ENCODE data around the gene ZG16B.

DNA sequence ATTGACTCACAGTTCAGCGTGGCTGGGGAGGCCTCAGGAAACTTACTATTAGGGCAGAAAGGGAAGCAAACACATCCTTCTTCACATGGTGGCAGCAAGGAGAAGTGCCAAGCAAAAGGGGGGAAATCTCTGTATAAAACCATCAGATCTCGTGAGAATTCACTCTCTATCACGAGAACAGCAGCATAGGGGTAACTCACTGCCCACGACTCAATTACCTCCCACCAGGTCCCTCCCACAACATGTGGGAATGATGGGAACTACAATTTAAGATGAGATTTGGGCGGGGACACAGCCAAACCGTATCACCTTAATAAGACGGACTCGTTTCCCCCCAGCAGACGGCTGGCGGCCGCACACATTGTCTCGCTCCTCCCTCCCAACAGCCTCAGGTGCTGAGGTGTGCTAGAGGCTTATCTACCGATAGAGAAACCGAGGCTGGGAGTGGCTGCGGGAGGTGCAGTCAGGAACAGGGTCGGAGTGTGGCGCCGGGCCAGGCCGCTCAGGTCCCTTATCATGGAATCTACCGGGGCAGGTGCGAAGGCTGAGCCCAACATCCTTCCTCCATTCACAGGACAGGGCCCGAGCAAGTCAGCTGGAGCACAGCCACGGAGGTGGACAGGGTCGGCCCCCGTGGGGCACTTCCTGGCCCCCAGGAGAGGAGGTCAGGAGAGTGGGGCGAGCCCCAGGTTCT, 4.9 kb upstream of the ZG16B start:
- TF ChIP-seq RAD21 (IDR thresholded peaks at IDR 0.05; ENCODE audit: low read depth) (no peak), POLR2AphosphoS5 (IDR thresholded peaks at IDR 0.05; ENCODE audit: low read depth, low read length) (no peak), EZH2phosphoT487 (IDR thresholded peaks at IDR 0.05; ENCODE audit: borderline replicate concordance) (no peak), TCF7L2 (IDR thresholded peaks at IDR 0.05; ENCODE audit: borderline replicate concordance, extremely low read depth, insufficient read depth, insufficient read length) (no peak), SP1 (IDR thresholded peaks at IDR 0.05; ENCODE audit: low read depth) (no peak), POLR2A (IDR thresholded peaks at IDR 0.05; ENCODE audit: borderline replicate concordance, extremely low read depth, insufficient read depth, insufficient read length) (no peak), CEBPB (IDR thresholded peaks at IDR 0.05; ENCODE audit: low read depth) (no peak), JUND (IDR thresholded peaks at IDR 0.05) (no peak), SIN3A (IDR thresholded peaks at IDR 0.05; ENCODE audit: low read depth) (no peak), EZH2 (IDR thresholded peaks at IDR 0.05) (no peak), FOSL1 (IDR thresholded peaks at IDR 0.05; ENCODE audit: low read depth) (no peak)
- TF ChIP-seq, protein P1, sequence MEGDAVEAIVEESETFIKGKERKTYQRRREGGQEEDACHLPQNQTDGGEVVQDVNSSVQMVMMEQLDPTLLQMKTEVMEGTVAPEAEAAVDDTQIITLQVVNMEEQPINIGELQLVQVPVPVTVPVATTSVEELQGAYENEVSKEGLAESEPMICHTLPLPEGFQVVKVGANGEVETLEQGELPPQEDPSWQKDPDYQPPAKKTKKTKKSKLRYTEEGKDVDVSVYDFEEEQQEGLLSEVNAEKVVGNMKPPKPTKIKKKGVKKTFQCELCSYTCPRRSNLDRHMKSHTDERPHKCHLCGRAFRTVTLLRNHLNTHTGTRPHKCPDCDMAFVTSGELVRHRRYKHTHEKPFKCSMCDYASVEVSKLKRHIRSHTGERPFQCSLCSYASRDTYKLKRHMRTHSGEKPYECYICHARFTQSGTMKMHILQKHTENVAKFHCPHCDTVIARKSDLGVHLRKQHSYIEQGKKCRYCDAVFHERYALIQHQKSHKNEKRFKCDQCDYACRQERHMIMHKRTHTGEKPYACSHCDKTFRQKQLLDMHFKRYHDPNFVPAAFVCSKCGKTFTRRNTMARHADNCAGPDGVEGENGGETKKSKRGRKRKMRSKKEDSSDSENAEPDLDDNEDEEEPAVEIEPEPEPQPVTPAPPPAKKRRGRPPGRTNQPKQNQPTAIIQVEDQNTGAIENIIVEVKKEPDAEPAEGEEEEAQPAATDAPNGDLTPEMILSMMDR (IDR thresholded peaks at IDR 0.05 in 2 of 3, conservative IDR thresholded peaks at IDR 0.05 in 1 of 3; ENCODE audit: borderline replicate concordance in 1 of 3, insufficient read depth in 1 of 3, low read depth in 2 of 3, low read length in 2 of 3) = no peak
- TF ChIP-seq, protein P2, sequence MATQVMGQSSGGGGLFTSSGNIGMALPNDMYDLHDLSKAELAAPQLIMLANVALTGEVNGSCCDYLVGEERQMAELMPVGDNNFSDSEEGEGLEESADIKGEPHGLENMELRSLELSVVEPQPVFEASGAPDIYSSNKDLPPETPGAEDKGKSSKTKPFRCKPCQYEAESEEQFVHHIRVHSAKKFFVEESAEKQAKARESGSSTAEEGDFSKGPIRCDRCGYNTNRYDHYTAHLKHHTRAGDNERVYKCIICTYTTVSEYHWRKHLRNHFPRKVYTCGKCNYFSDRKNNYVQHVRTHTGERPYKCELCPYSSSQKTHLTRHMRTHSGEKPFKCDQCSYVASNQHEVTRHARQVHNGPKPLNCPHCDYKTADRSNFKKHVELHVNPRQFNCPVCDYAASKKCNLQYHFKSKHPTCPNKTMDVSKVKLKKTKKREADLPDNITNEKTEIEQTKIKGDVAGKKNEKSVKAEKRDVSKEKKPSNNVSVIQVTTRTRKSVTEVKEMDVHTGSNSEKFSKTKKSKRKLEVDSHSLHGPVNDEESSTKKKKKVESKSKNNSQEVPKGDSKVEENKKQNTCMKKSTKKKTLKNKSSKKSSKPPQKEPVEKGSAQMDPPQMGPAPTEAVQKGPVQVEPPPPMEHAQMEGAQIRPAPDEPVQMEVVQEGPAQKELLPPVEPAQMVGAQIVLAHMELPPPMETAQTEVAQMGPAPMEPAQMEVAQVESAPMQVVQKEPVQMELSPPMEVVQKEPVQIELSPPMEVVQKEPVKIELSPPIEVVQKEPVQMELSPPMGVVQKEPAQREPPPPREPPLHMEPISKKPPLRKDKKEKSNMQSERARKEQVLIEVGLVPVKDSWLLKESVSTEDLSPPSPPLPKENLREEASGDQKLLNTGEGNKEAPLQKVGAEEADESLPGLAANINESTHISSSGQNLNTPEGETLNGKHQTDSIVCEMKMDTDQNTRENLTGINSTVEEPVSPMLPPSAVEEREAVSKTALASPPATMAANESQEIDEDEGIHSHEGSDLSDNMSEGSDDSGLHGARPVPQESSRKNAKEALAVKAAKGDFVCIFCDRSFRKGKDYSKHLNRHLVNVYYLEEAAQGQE (IDR thresholded peaks at IDR 0.05; ENCODE audit: low read depth) = no peak
- TF ChIP-seq, protein P3, sequence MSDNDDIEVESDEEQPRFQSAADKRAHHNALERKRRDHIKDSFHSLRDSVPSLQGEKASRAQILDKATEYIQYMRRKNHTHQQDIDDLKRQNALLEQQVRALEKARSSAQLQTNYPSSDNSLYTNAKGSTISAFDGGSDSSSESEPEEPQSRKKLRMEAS (IDR thresholded peaks at IDR 0.05) = no peak
